Glutamatergic neuron (in vitro differentiated cells): ENCODE measurements around the gene GLIS1. TPM values are rescaled to one million over a fixed set of nuclear protein-coding genes. Genes with fewer than 3 reads are reported as not detected.

Experiments used
- DNase-seq: peaks from one replicate; pipeline ENCODE4 v3.0.0; 2022
- H3K27ac Mint-ChIP-seq: one replicate; pipeline ENCODE4 v1.8.0; 2020; ENCODE audit warnings: mild to moderate bottlenecking, mixed read lengths, inconsistent platforms; ENCODE audit not compliant: unreplicated experiment
- H3K27me3 Mint-ChIP-seq: one replicate; pipeline ENCODE4 v1.8.0; 2020; ENCODE audit warnings: mild to moderate bottlenecking, moderate library complexity, mixed read lengths, inconsistent platforms; ENCODE audit not compliant: unreplicated experiment
- H3K36me3 Mint-ChIP-seq: one replicate; pipeline ENCODE4 v1.8.0; 2020; ENCODE audit warnings: mild to moderate bottlenecking, mixed read lengths, inconsistent platforms; ENCODE audit not compliant: unreplicated experiment
- H3K4me1 Mint-ChIP-seq: one replicate; pipeline ENCODE4 v1.8.0; 2020; ENCODE audit warnings: mild to moderate bottlenecking, low read depth, mixed read lengths, inconsistent platforms; ENCODE audit not compliant: unreplicated experiment
- H3K4me3 Mint-ChIP-seq: one replicate; pipeline ENCODE4 v1.8.0; 2020; ENCODE audit warnings: mild to moderate bottlenecking, mixed read lengths, inconsistent platforms; ENCODE audit not compliant: unreplicated experiment
- H3K9me3 Mint-ChIP-seq: one replicate; pipeline ENCODE4 v1.8.0; 2020; ENCODE audit warnings: mild to moderate bottlenecking, moderate library complexity, mixed read lengths, inconsistent platforms; ENCODE audit not compliant: unreplicated experiment
- total RNA-seq: library from RNA; stranded (reverse); fragmentation: NEBNext Ultra II Directional; extraction: Animal tissue kit (Norgen Biotek cat#: 25700); gene quantifications from one replicate; pipeline ENCODE4 v1.2.1, GENCODE V29; 2021; ENCODE audit not compliant: unreplicated experiment
- TF ChIP-seq, protein P1 (sequence below): fragments of 200-600 bp; sonication (generic); IDR thresholded peaks from one replicate; pipeline ENCODE4 v1.5.0; 2021; ENCODE audit not compliant: partially characterized antibody, unreplicated experiment

GLIS1 gene
- total RNA-seq, 1 donor from 2014 or later, result 0.76 TPM

DNA sequence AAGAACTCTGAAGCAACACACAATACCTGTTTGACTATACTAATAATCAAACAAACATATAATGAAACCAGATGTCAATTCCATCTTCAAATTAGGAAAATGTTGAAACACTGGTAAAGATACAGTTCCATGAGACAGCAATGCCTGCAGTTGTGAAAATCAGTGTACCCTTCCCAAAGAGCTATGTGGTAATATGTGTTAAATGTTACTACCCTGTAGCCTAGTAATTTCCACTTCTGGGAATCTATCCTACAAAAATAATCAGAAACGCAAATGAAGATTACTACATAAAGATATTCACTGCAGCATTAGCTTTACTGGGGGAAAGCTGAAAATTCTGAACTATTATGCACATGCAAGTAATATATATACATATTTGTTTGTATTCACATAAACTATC is 16.9 kb downstream of the GLIS1 start:
- Mint-ChIP-seq H3K27ac (no peak overlapping the region), H3K27me3 (peaks cover 2% of the 10 kb centered on the region), H3K36me3 (no peaks in the 10 kb centered on the region), H3K9me3 (no peaks in the 10 kb centered on the region), H3K4me3 (no peak overlapping the region), H3K4me1 (peaks cover 3% of the 10 kb centered on the region)
- TF ChIP-seq, protein P1, sequence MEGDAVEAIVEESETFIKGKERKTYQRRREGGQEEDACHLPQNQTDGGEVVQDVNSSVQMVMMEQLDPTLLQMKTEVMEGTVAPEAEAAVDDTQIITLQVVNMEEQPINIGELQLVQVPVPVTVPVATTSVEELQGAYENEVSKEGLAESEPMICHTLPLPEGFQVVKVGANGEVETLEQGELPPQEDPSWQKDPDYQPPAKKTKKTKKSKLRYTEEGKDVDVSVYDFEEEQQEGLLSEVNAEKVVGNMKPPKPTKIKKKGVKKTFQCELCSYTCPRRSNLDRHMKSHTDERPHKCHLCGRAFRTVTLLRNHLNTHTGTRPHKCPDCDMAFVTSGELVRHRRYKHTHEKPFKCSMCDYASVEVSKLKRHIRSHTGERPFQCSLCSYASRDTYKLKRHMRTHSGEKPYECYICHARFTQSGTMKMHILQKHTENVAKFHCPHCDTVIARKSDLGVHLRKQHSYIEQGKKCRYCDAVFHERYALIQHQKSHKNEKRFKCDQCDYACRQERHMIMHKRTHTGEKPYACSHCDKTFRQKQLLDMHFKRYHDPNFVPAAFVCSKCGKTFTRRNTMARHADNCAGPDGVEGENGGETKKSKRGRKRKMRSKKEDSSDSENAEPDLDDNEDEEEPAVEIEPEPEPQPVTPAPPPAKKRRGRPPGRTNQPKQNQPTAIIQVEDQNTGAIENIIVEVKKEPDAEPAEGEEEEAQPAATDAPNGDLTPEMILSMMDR, result no peak
- no peak for DNase-seq

DNA sequence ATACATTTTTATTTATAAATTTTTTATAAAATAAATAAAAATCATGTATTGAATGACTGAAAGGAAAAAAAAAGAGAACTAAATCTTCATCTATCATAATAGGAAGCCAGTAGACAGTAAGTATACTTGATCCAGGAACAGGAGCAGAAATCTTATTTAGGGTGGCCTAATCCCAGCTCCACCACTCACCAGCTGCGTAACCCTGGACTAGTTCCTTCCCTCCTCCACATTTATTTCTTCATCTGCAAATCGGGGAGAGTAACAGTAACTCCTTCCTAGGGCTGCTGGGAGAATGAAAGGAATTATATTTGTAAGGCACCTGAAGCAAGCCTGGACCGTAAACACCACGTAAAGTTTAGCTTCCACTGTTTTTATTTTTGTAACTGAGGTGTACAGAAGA is 17.9 kb downstream of the GLIS1 start:
- H3K27me3 Mint-ChIP-seq, result peaks cover 2% of the 10 kb centered on the region
- peaks cover 3% of the 10 kb centered on the region for H3K4me1 Mint-ChIP-seq
- no peak for DNase-seq
- H3K4me3 Mint-ChIP-seq, result no peak overlapping the region
- TF ChIP-seq, protein P1, result no peak
- no peak overlapping the region for H3K27ac Mint-ChIP-seq
- no peaks in the 10 kb centered on the region for H3K36me3 Mint-ChIP-seq
- no peaks in the 10 kb centered on the region for H3K9me3 Mint-ChIP-seq

DNA sequence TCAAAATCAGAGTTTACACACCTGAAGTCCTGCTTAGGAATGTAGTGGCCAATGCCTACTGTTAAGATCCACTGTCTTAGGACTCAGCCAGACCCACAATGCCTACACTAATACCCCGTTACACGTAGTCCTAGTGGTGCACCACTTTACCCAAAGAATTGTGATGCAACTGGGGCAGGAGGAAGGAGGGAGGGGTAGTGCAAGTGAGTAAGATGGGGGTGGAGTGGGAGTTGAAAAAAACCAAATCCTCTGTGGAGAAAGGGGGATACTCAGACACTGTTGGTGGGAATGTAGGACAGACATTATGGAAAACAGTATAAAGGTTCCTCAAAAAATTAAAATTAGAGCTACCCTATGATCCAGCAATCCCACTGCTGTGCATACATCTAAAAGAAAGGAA is 19.5 kb downstream of the GLIS1 start:
- TF ChIP-seq, protein P1, result no peak
- no peak for DNase-seq
- Mint-ChIP-seq H3K27me3 (peaks cover 2% of the 10 kb centered on the region), H3K9me3 (no peaks in the 10 kb centered on the region), H3K27ac (no peak overlapping the region), H3K4me1 (no peaks in the 10 kb centered on the region), H3K4me3 (no peak overlapping the region), H3K36me3 (no peaks in the 10 kb centered on the region)

DNA sequence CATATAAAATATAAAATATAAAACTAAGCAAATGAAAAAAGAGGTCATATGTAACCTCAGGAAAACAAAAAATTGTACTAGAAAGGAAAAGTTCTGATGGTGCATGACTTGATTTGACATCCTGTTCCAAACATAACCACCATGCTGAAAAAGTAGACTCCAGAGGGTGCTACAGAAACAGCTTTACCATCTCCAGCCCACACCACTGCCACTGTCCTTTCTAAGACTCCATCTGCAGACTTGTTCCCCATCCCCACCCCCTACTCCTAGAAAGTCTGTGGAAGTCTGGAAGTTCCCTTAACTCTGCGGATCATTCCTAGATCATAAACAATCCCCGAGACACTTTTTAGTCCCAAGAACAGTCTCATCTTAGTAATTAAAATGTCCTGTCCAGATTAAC is 20.5 kb downstream of the GLIS1 start:
- H3K4me3 Mint-ChIP-seq, result no peak overlapping the region
- no peaks in the 10 kb centered on the region for H3K9me3 Mint-ChIP-seq
- TF ChIP-seq, protein P1, result no peak

DNA sequence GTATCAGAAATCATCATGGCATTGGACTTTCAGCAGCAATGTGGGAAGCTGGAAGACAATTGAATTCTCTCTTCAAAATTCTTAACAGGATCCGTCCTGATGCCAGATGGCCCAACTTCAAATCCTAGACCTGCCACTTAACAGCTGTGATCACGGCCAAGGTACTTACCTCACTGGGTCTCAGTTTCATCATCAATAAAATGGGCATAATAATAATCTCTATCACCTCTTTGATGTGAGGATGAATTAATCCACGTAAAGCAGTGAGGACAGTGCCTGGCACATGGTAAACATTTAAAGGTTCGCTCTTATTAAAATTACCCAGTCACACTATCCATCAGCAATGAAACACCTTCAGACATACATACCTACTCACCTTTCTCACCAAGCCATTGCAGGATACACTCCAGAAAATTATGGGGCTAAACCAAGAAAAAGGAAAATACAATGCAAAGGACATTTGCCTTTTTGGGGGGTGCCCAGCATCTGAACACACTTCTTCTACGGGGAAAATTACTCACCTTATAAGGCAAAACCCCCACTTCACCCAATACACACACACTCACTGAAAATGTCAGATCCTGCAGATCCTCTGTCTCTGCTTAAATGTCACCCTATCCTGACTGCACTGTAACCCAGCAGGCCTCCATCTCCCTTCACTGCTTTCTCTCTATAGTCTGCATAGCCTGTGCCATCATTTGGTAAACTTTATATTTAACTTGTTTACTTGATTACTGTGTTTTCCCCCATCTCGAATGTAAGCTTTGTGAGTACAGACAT is 21.7 kb downstream of the GLIS1 start:
- Mint-ChIP-seq H3K4me1 (no peaks in the 10 kb centered on the region), H3K4me3 (no peak overlapping the region), H3K27ac (no peak overlapping the region), H3K27me3 (peaks cover 2% of the 10 kb centered on the region), H3K9me3 (peaks cover 2% of the 10 kb centered on the region), H3K36me3 (peaks cover 5% of the 10 kb centered on the region)
- TF ChIP-seq, protein P1, result no peak
- DNase-seq, result no peak

More for the DNA sequence above, 20.5 kb downstream of the GLIS1 start:
- H3K36me3 Mint-ChIP-seq, result no peaks in the 10 kb centered on the region
- DNase-seq, result no peak
- peaks cover 2% of the 10 kb centered on the region for H3K27me3 Mint-ChIP-seq
- H3K27ac Mint-ChIP-seq, result no peak overlapping the region
- no peaks in the 10 kb centered on the region for H3K4me1 Mint-ChIP-seq
